Heart left ventricle (tissue), 16 donors: ENCODE results near the gene FPR2. TPM values are rescaled to one million over a fixed set of nuclear protein-coding genes. Genes with fewer than 3 reads are reported as not detected.
A peak's percentile ranks its signal among the peaks of the same experiment; 100 is the strongest.
"Not testable (repeated sequence)": the region's sequence is repeated elsewhere in the genome, so short reads cannot be mapped to it uniquely, and the experiment has no call there.

ENCODE experiments used
- ATAC-seq, 4 donors: fragments of 200-7000 bp; cut with Tn5 transposase; one replicate each; pipeline ENCODE4 v1.9.1; 2020 to 2022; ENCODE audit warnings: moderate library complexity in 4 of 4, mild to moderate bottlenecking in 3 of 4, moderate number of reproducible peaks in 1 of 4
- DNase-seq, 5 donors: peaks; one replicate each; pipeline ENCODE4 v3.0.0-alpha.2; 2020
- H3K27ac ChIP-seq, 12 donors: fragments of 200-600 bp; sonication (generic) in 4 of 12; one replicate each; pipeline versions ENCODE4 v1.5.0 to v1.8.0; 2016 to 2022; ENCODE audit warnings: mild to moderate bottlenecking in 2 of 12
- H3K27me3 ChIP-seq, 9 donors: fragments of 200-600 bp; sonication (generic) in 2 of 9; one replicate each; pipeline versions ENCODE4 v1.5.1 to v1.8.0; 2016 to 2022; ENCODE audit warnings: mild to moderate bottlenecking in 3 of 9
- H3K36me3 ChIP-seq, 9 donors: fragments of 200-600 bp; sonication (generic) in 2 of 9; one replicate each; pipeline versions ENCODE4 v1.5.0 to v1.8.0; 2018 to 2022; ENCODE audit warnings: mild to moderate bottlenecking in 2 of 9
- H3K4me1 ChIP-seq, 12 donors: fragments of 200-600 bp; sonication (generic) in 4 of 12; one replicate each; pipeline versions ENCODE4 v1.5.0 to v1.8.0; 2016 to 2022; ENCODE audit warnings: mild to moderate bottlenecking in 3 of 12
- H3K4me3 ChIP-seq, 12 donors: fragments of 200-600 bp; sonication (generic) in 4 of 12; one replicate each; pipeline versions ENCODE4 v1.5.0 to v1.8.0; 2017 to 2022; ENCODE audit warnings: mild to moderate bottlenecking in 9 of 12, moderate library complexity in 4 of 12
- H3K9me3 ChIP-seq, 12 donors: fragments of 200-600 bp; sonication (generic) in 4 of 12; one replicate each; pipeline versions ENCODE4 v1.5.0 to v1.8.0; 2016 to 2022; ENCODE audit warnings: mild to moderate bottlenecking in 1 of 12
- CTCF ChIP-seq, 12 donors: fragments of 200-600 bp; sonication (generic) in 4 of 12; IDR thresholded peaks; one replicate each; pipeline versions ENCODE4 v1.5.0 to v1.8.0; 2018 to 2022; ENCODE audit warnings: antibody characterized with exemption in 12 of 12, mild to moderate bottlenecking in 5 of 12
- POLR2A ChIP-seq, 2 donors: fragments of 450-650 bp; IDR thresholded peaks; one replicate each; pipeline ENCODE4 v1.6.1; 2017; ENCODE audit warnings: antibody characterized with exemption in 2 of 2, mild to moderate bottlenecking in 2 of 2, moderate library complexity in 2 of 2
- WGBS, 4 donors: extraction: QIAGEN DNeasy Blood & Tissue Kit in 2 of 4; methylation state at CpG; one replicate each; pipeline versions ENCODE4 v1.1.5 to v1.1.7; 2013 to 2018; 5-methylcytosine and 5-hydroxymethylcytosine counted together
- intact Hi-C, 10 donors: fragments of 100-400 bp; cut with DNase I; formaldehyde crosslinking; loops; one replicate each; pipeline versions ENCODE4 v1.11.1 to v1.14.2; 2022
- polyA plus RNA-seq, 2 donors: library from polyadenylated mRNA; stranded (reverse); fragments of 200-250 nt; gene quantifications; one replicate each; pipeline ENCODE4 v1.2.3, GENCODE V29; 2013
- total RNA-seq, 9 donors: library from RNA; depleted of rRNA in 2 of 9; stranded (reverse); fragments of >200 nt in 2 of 9; fragmentation: NEBNext Ultra II Directional in 3 of 9; extraction: Animal tissue kit (Norgen Biotek cat#: 25700) in 3 of 9; gene quantifications; one replicate each; pipeline versions ENCODE4 v1.1.0 to v1.2.4, GENCODE V29; 2016 to 2023
- donor health status: ischemic (EF 13 %, LVEDD 7.1; RV severe dilation, severe dysfunction).
- donor health status: healthy with polysubstance abuse.
- donor health status: DM: no; HTN: yes; CAD: no.
- donor health status: DM: no; HTN: no; CAD: no.
- donor health status: ischemic (EF 25% LVEDD 6.9; RV normal size, moderate dysfunction).
- donor health status: ischemic (EF 25% LVEDD 5.7; RV mildly dilated, moderate dysfunction).
- donor health status: healthy.
- donor health status: DM: yes; HTN: yes; CAD: no.
- donor health status: ischemic (EF 35%, LVEDD 5.7; RV mildly dilated, moderate dysfunction).
- donor health status: nonischemic (EF 11% LVEDD 7.7; RV severe dilation, severe dysfunction).
- donor health status: DM: yes; HTN: yes; CAD: no.
- donor health status: PGD.
- donor health status: ischemic (EF 29% LVEDD 5.4; RV normal size, mild dysfunction).
- donor health status: nonischemic (EF 23%, LVEDD 6.1; RV moderate dilation, normal function).

The FPR2 gene
- total and polyA plus RNA-seq, 11 donors = 0.11 to 11.1 (median 0.80) TPM; not detected in 1

DNA sequence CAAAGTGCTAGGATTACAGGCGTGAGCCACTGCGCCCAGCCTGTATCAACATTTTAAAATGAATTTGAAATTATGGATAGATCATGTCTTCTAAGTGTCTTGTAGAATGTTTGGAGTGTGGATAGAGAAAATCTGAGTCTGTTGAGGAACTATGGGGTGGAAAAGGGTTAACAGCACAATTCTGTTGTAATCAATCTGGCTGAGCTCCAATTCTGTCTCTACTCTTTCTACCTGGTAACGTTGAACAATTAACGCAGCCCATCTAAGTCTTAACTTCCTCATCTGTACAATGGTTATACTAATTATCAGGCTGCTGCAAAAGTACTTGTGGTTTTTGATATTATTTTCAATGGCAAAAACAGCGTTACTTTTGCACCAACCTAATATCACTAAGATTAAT lies 4.1 kb downstream of the FPR2 start:
- no peak for DNase-seq
- TF ChIP-seq CTCF (IDR thresholded peaks at IDR 0.05) (no peak), POLR2A (IDR thresholded peaks at IDR 0.05) (no peak)
- no peaks in the 10 kb centered on the region for H3K36me3 ChIP-seq
- H3K27me3 ChIP-seq = peaks cover 0 to 27% (median 0%) of the 10 kb centered on the region in 9 donors
- ATAC-seq = no peak
- intact Hi-C loops = no loop called here
- peak overlapping the region in 1 of 12 donors; percentile 58 for H3K27ac ChIP-seq
- H3K9me3 ChIP-seq = no peaks in the 10 kb centered on the region
- no peak overlapping the region for H3K4me3 ChIP-seq
- peaks cover 0 to 35% (median 0%) of the 10 kb centered on the region in 12 donors for H3K4me1 ChIP-seq
- 49 to 68% (median 60%) methylated on average over 5 of the region's 5 CpGs for WGBS, 4 donors

- H3K27ac ChIP-seq = no peak overlapping the region
- H3K27me3 ChIP-seq = peaks cover 0 to 22% (median 0%) of the 10 kb centered on the region in 9 donors
- no peak for ATAC-seq
- TF ChIP-seq CTCF (IDR thresholded peaks at IDR 0.05) (no peak), POLR2A (IDR thresholded peaks at IDR 0.05) (no peak)
- no peak for DNase-seq
- no peaks in the 10 kb centered on the region for H3K9me3 ChIP-seq
- 61 to 73% (median 70%) methylated on average over 5 of the region's 5 CpGs for WGBS, 4 donors
- intact Hi-C loops = no loop called here
- H3K4me1 ChIP-seq = peaks cover 0 to 42% (median 0%) of the 10 kb centered on the region in 12 donors
- H3K36me3 ChIP-seq = no peaks in the 10 kb centered on the region
- H3K4me3 ChIP-seq = no peak overlapping the region
Measured at GRCh38 chr19:51766461-51766860, 5.5 kb downstream of the FPR2 start.

DNA sequence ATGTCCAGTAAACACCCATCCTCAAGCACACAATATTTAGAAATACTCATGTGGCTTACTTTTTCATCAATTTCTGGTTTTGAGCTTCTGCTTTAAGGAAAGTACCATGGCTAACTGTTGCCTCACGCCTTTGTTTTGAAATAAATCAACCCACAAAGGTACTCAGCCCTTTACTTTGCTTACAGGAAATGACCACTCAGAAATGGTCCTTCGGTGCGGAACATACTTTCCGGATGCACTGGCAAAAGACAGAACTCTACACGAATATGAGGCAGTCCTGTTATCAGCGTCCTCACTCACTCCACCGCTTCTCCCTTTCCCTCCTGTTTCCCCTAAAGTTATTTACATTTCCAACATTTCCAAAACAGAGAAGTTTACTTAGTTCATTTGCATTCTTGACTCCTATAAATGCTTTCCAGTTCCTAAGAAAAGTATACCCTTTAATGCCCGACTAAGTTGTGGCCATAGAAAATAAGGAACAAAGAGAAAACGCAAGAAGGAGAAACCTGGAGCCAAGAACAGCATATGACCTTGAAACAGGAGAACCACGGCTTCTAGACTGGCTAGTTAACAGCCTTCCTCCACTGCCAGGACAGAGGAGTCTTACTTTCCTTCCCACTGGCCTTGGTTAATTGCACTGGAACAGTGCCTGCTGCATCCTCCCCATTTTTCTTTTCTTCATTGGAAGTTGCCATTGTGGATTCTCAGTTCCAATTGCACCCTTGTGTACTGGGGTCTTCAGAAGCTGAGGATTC lies 10.6 kb downstream of the FPR2 start:
- Histone ChIP-seq H3K27me3 (peaks cover 0 to 17% (median 0%) of the 10 kb centered on the region in 9 donors), H3K4me1 (peaks cover 0 to 23% (median 0%) of the 10 kb centered on the region in 12 donors), H3K36me3 (no peaks in the 10 kb centered on the region), H3K4me3 (no peak overlapping the region), H3K27ac (peak overlapping the region in 2 of 12 donors; percentile 17 to 80), H3K9me3 (no peaks in the 10 kb centered on the region)
- intact Hi-C loops = loop anchor here in 5 of 10 donors (5.0 to 10.0 kb wide), 4 partner anchors 104 to 297 kb away; partner anchors contain the start of gene CEACAM18 (in 2 of the 5)
- TF ChIP-seq POLR2A (IDR thresholded peaks at IDR 0.05) (no peak), CTCF (IDR thresholded peaks at IDR 0.05) (no peak)
- WGBS, 4 donors = 47 to 49% (median 48%) methylated on average over 10 of the region's 10 CpGs
- DNase-seq (no peak), ATAC-seq (peak in 3 of 4 donors; percentile 31 to 62 (median 56))

DNA sequence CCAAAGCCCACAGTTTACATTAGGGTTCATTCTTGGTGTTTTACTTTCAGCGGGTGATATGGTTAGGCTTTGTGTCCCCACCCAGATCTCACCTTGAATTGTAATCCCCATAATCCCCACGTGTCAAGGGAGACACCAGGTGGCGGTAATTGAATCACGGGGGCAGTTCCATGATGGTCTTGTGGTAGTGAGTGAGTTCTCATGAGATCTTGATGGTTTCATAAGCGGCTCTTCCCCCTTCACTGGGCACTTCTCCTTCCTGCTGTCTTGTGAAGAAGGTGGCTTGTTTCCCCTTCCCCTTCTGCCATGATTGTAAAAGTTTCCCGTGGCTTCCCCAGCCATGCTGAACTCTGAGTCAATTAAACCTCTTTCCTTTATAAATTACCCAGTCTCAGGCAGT lies 12.0 kb downstream of the FPR2 start:
- DNase-seq = no peak
- Histone ChIP-seq H3K4me1 (peaks cover 0 to 26% (median under 1%) of the 10 kb centered on the region in 12 donors), H3K36me3 (no peaks in the 10 kb centered on the region), H3K9me3 (no peaks in the 10 kb centered on the region), H3K27me3 (peaks cover 0 to 17% (median 0%) of the 10 kb centered on the region in 9 donors), H3K4me3 (no peak overlapping the region), H3K27ac (peak overlapping the region in 1 of 12 donors; percentile 80)
- no peak for ATAC-seq
- TF ChIP-seq POLR2A (IDR thresholded peaks at IDR 0.05) = no peak
- TF ChIP-seq CTCF (IDR thresholded peaks at IDR 0.05) = no peak
- intact Hi-C loops = loop anchor here in 5 of 10 donors (5.0 to 10.0 kb wide), 4 partner anchors 106 to 298 kb away; partner anchors contain the start of gene CEACAM18 (in 2 of the 5)
- 52 to 65% (median 53%) methylated on average over 6 of the region's 6 CpGs for WGBS, 4 donors

DNA sequence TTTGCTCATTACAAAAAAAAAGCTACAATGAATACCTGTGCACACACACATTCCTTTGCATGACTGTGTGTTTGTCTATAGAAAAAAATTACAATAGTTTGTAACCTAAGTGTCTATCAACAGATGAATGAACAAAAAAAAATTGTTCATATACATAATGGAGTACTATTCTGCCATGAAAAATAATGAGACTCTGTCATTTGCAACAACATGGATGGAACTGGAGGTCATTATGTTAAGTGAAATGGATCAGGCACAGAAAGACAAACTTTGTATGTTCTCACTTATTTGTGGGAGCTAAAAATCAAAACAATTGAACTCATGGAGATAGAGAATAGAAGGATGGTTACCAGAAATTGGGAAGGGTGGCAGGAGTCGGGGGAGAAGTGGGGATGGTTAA lies 15.6 kb downstream of the FPR2 start:
- DNase-seq, ATAC-seq: not testable (repeated sequence)
- intact Hi-C loops = loop anchor here in 8 of 10 donors (5.0 to 10.0 kb wide), 7 partner anchors 36 to 304 kb away; partner anchors contain the start of gene CEACAM18 (in 2 of the 8)

More for the DNA sequence above, 15.6 kb downstream of the FPR2 start:
- not testable (repeated sequence) for H3K9me3 ChIP-seq, H3K4me3 ChIP-seq, H3K27ac ChIP-seq, H3K36me3 ChIP-seq, H3K27me3 ChIP-seq
- WGBS, 4 donors = 87 to 100% (median 95%) methylated on average over 1 of the region's 1 CpG
- H3K4me1 ChIP-seq = peaks cover 0 to 39% (median 3%) of the 10 kb centered on the region in 12 donors
